Choroid plexus epithelial cell (primary cell): ENCODE data around the gene GPR15.

Experiments used
- DNase-seq: peaks from one replicate; pipeline ENCODE4 v3.0.0-alpha.2; 2010; ENCODE audit warnings: low read depth
- H3K4me3 ChIP-seq: 2 replicates; pipeline ENCODE4 v1.5.1; 2011; ENCODE audit warnings: low read depth, mild to moderate bottlenecking, control low read depth, low read length, moderate library complexity
- CTCF ChIP-seq: conservative IDR thresholded peaks from 2 replicates; pipeline ENCODE4 v1.5.1; 2011; ENCODE audit warnings: low read depth, mild to moderate bottlenecking, control low read depth, inconsistent platforms, low read length, moderate library complexity

GPR15 gene

DNA sequence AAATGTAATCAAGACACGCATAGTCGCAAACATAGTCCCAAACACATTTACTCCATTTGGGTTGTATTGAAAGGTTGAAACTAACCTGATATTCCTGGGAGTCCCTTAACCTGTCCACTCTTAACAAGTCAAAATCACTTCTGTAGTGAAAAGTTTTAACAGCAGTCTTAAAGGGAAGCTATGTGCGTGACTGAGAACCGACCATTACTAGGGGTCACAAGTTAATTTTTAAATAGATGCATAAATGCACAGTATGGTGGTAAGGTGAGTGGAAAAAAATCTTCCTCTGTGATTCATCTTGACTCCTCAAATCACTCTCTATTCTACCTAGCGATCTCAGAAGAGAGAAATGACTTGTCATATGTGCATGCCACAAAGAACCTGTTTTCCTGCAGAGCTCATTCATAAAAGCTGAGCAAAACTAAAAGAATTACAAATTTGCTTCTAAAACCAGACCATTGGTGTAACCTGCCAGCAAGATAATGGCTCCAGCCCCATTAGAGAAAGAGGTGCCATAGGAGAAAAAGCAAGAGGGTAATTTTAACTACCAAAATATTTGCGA lies 4.8 kb downstream of the GPR15 start:
- TF ChIP-seq CTCF: no peak

DNA sequence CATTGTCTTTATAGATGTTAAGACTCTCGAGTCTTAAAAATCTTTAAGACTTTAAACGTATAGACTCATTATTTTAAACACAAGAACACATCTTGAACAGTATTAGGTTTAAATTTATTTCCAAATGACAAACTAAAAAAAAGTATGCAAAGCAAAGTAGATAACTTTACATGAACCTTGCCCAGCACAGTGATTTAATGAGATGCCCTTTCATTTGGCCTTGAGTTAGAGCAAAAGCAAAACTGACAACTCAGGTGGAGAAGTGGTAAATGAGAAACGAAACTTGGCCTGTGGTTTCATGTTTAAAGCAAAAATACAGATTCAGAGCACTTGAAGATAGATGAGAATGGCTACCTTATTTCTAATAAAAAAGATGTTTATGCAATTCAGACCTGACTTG lies 8.6 kb downstream of the GPR15 start:
- no peak for TF ChIP-seq CTCF
- H3K4me3 ChIP-seq: no peak overlapping the region
- DNase-seq: no peak

More for the DNA sequence above, 4.8 kb downstream of the GPR15 start:
- DNase-seq: no peak
- H3K4me3 ChIP-seq: no peak overlapping the region

DNA sequence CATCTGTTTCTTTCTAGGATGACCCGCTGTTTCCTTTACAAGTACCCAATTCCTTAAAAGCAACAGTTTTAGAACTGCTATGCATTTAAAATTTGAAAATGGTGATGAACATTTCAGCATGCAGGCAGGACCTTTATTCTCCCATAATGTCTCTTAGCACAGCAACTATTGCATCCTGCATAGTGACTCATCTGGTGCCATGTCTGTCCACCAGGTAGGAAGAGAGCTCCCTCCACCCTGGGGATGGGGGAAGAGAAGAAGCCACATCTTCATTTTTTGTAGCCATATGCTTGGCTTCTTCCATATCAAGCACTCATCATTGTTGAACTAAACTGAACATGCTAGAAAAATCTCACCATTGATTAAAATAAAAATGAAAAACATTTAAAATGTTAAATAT lies 9.9 kb downstream of the GPR15 start:
- TF ChIP-seq CTCF: no peak
- no peak overlapping the region for H3K4me3 ChIP-seq
- no peak for DNase-seq

GRCh38 chr3:98542623-98543022 lies 10.8 kb downstream of the GPR15 start:
- no peak for TF ChIP-seq CTCF
- DNase-seq: no peak
- H3K4me3 ChIP-seq: no peak overlapping the region

GRCh38 chr3:98545940-98546339 lies 14.2 kb downstream of the GPR15 start:
- no peak for DNase-seq
- no peak overlapping the region for H3K4me3 ChIP-seq
- TF ChIP-seq CTCF: no peak

DNA sequence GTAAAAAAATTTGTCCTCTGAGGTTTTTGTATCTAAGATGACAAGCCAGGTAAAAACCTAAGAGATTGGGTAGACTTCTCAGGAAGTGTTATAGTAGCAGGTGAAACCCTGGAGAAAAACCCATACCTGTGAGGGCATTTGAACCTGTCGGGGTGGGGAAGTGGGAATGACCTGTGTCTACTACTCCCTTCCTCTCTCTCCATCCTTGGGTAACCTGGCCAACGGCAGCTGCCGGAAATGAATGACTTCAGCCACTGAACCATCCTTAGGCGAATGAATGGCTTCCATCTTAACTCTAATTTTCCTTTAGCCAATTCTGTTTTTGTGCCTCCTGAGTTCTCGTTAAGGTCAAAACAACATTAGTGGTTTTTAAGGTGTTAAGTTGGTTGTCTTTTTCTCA lies 16.8 kb downstream of the GPR15 start:
- no peak for DNase-seq
- no peak for TF ChIP-seq CTCF
- H3K4me3 ChIP-seq: no peak overlapping the region

- no peak for TF ChIP-seq CTCF
- no peak overlapping the region for H3K4me3 ChIP-seq
- DNase-seq: no peak
Observed at GRCh38 chr3:98550833-98551232, 19.1 kb downstream of the GPR15 start.
